Right lobe of liver (tissue), 4 donors: Measurements from ENCODE around the gene ITGAE.

Experiments used
- CTCF ChIP-seq, 4 donors: fragments of 200-600 bp in 3 of 4; fragments of 450-650 bp in 1 of 4; IDR thresholded peaks; one replicate each; pipeline versions ENCODE4 v1.5.1 to v1.8.0; 2016 to 2022; ENCODE audit warnings: antibody characterized with exemption in 4 of 4, mild to moderate bottlenecking in 2 of 4
- POLR2A ChIP-seq: fragments of 450-650 bp; IDR thresholded peaks from one replicate; pipeline ENCODE4 v1.6.1; 2017; ENCODE audit warnings: antibody characterized with exemption, mild to moderate bottlenecking
- donor health status: DM: no; HTN: no; CAD: no.
- donor health status: DM: no; HTN: no; CAD: no.
- donor health status: DM: no; HTN: yes; CAD: no.

- TF ChIP-seq CTCF (IDR thresholded peaks at IDR 0.05) = no peak
- no peak for TF ChIP-seq POLR2A
Observed at GRCh38 chr17:3693141-3693540, 107.8 kb downstream of the ITGAE start.
